Mammary epithelial cell (primary cell): ENCODE data around the gene MCMBP.
"Not testable (repeated sequence)": the region's sequence is repeated elsewhere in the genome, so short reads cannot be mapped to it uniquely, and the experiment has no call there.

Experiments used
- EZH2 ChIP-seq: IDR thresholded peaks from 2 replicates; pipeline ENCODE4 v1.6.1; 2012; ENCODE audit warnings: low read length, inconsistent platforms, borderline replicate concordance
- TF ChIP-seq, protein P1 (sequence below), 2 donors: IDR thresholded peaks in 1 of 2; conservative IDR thresholded peaks in 1 of 2; 2 replicates each; pipeline ENCODE4 v1.5.1; 2011 to 2012; ENCODE audit warnings: inconsistent platforms in 2 of 2, low read length in 2 of 2, mild to moderate bottlenecking in 2 of 2, control low read depth in 1 of 2, low read depth in 1 of 2; ENCODE audit not compliant: insufficient read depth in 1 of 2; ENCODE audit errors: extremely low read depth in 1 of 2

DNA sequence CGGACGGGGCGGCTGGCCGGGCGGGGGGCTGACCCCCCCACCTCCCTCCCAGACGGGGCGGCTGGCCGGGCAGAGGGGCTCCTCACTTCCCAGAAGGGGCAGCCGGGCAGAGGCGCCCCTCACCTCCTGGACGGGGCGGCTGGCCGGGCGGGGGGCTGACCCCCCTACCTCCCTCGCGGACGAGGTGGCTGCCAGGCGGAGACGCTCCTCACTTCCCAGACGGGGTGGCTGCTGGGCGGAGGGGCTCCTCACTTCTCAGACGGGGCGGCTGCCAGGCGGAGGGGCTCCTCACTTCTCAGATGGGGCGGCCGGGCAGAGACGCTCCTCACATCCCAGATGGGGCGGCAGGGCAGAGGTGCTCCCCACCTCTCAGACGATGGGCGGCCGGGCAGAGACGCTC, 77.5 kb downstream of the MCMBP start:
- TF ChIP-seq, protein P1, sequence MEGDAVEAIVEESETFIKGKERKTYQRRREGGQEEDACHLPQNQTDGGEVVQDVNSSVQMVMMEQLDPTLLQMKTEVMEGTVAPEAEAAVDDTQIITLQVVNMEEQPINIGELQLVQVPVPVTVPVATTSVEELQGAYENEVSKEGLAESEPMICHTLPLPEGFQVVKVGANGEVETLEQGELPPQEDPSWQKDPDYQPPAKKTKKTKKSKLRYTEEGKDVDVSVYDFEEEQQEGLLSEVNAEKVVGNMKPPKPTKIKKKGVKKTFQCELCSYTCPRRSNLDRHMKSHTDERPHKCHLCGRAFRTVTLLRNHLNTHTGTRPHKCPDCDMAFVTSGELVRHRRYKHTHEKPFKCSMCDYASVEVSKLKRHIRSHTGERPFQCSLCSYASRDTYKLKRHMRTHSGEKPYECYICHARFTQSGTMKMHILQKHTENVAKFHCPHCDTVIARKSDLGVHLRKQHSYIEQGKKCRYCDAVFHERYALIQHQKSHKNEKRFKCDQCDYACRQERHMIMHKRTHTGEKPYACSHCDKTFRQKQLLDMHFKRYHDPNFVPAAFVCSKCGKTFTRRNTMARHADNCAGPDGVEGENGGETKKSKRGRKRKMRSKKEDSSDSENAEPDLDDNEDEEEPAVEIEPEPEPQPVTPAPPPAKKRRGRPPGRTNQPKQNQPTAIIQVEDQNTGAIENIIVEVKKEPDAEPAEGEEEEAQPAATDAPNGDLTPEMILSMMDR (conservative IDR thresholded peaks at IDR 0.05 in 1 of 2, IDR thresholded peaks at IDR 0.05 in 1 of 2; ENCODE audit: extremely low read depth in 1 of 2, insufficient read depth in 1 of 2, low read depth in 1 of 2, low read length in 2 of 2), result not testable (repeated sequence)
- not testable (repeated sequence) for TF ChIP-seq EZH2
